HepG2 (cell line): ENCODE measurements around the gene SPAG5. TPM values are rescaled to one million over a fixed set of nuclear protein-coding genes. Genes with fewer than 3 reads are reported as not detected.

Source experiments
- GZF1 ChIP-seq: sonication (generic); formaldehyde crosslinking; IDR thresholded peaks from 2 replicates; pipeline ENCODE4 v1.5.1; 2020; ENCODE audit warnings: mild to moderate bottlenecking, missing genetic modification reagents
- HINFP ChIP-seq: sonication (generic); formaldehyde crosslinking; IDR thresholded peaks from 2 replicates; pipeline ENCODE4 v1.4.0; 2020; ENCODE audit warnings: low read depth, mild to moderate bottlenecking, missing genetic modification reagents
- MATR3 ChIP-seq: sonication (generic); formaldehyde crosslinking; IDR thresholded peaks from 2 replicates; pipeline ENCODE4 v1.4.0; 2020; ENCODE audit warnings: missing genetic modification reagents
- NFYB ChIP-seq: sonication (generic); formaldehyde crosslinking; IDR thresholded peaks from 2 replicates; pipeline ENCODE4 v1.4.0; 2020; ENCODE audit warnings: missing genetic modification reagents
- PBX3 ChIP-seq: sonication (generic); formaldehyde crosslinking; IDR thresholded peaks from 2 replicates; pipeline ENCODE4 v1.8.1; 2023; ENCODE audit warnings: missing genetic modification reagents, inconsistent platforms, borderline replicate concordance
- RXRB ChIP-seq: IDR thresholded peaks from 2 replicates; pipeline ENCODE4 v1.6.1; 2016; ENCODE audit warnings: borderline replicate concordance, missing genetic modification reagents, missing compliant biosample characterization
- SIN3B ChIP-seq: fragments of 150-350 bp; IDR thresholded peaks from 2 replicates; pipeline ENCODE4 v1.6.1; 2014; ENCODE audit warnings: low read length
- SNAPC5 ChIP-seq: sonication (generic); formaldehyde crosslinking; IDR thresholded peaks from 2 replicates; pipeline ENCODE4 v1.8.1; 2023; ENCODE audit warnings: mild to moderate bottlenecking, missing genetic modification reagents, borderline replicate concordance
- TBP ChIP-seq: sonication (generic); formaldehyde crosslinking; IDR thresholded peaks from 2 replicates; pipeline ENCODE4 v1.5.0; 2020; ENCODE audit warnings: missing genetic modification reagents
- USF2 ChIP-seq, 2 experiments: sonication (generic) in 1 of 2; formaldehyde crosslinking in 1 of 2; IDR thresholded peaks; 2 replicates each; pipeline versions ENCODE4 v1.5.1 to v1.6.1; 2011 to 2020; ENCODE audit warnings: borderline replicate concordance in 1 of 2, low read depth in 1 of 2, low read length in 1 of 2, mild to moderate bottlenecking in 1 of 2, missing genetic modification reagents in 1 of 2, moderate library complexity in 1 of 2
- ZBTB40 ChIP-seq, 2 experiments: fragments of 450-650 bp in 1 of 2; sonication (generic) in 1 of 2; formaldehyde crosslinking in 1 of 2; IDR thresholded peaks; 2 replicates each; pipeline versions ENCODE4 v1.6.1 to v1.8.0; 2016 to 2022; ENCODE audit warnings: antibody characterized with exemption in 1 of 2, mild to moderate bottlenecking in 1 of 2, missing genetic modification reagents in 1 of 2
- ZFP37 ChIP-seq: sonication (generic); formaldehyde crosslinking; IDR thresholded peaks from 2 replicates; pipeline ENCODE4 v1.4.0; 2020; ENCODE audit warnings: missing genetic modification reagents, borderline replicate concordance
- ZNF446 ChIP-seq: sonication (generic); formaldehyde crosslinking; IDR thresholded peaks from 2 replicates; pipeline ENCODE4 v1.5.0; 2020; ENCODE audit warnings: mild to moderate bottlenecking, missing genetic modification reagents
- polyA plus RNA-seq, 8 experiments: library from polyadenylated mRNA; depleted of rRNA in 3 of 8; stranded (reverse) in 7 of 8; unstranded in 1 of 8; fragments of >200 nt; fragmentation: Illumina TruSeq in 4 of 8; extraction: Trizol in 4 of 8; gene quantifications; 2 replicates each; pipeline versions ENCODE4 v1.2.1 to v1.2.3, GENCODE V29; 2011 to 2016; ENCODE audit warnings: low read depth in 4 of 8, missing spikeins in 1 of 8, mixed read lengths in 1 of 8; ENCODE audit not compliant: insufficient read depth in 1 of 8
- total RNA-seq, 5 experiments: library from RNA; depleted of rRNA; stranded (reverse); fragments of >200 nt; fragmentation: Illumina TruSeq; extraction: Trizol; gene quantifications; 2 replicates each; pipeline ENCODE4 v1.2.3, GENCODE V29; 2016; ENCODE audit warnings: low read depth in 1 of 5

Gene SPAG5
- total and polyA plus RNA-seq, 2 of the 13 experiments (the other 11 are each of a cell fraction or from before 2014, with no cell fraction given), result 41.4 to 98.0 TPM

GRCh38 chr17:28599311-28600184, 723 bp upstream of the SPAG5 start (continued):
- TF ChIP-seq ZBTB40 (IDR thresholded peaks at IDR 0.05) (no peak), ZBTB40 (CRISPR knock-in tag; IDR thresholded peaks at IDR 0.05) (no peak), SNAPC5 (no peak), HINFP (CRISPR knock-in tag) (no peak), TBP (no peak), ZNF446 (CRISPR knock-in tag) (no peak), MATR3 (CRISPR knock-in tag) (no peak), USF2 (IDR thresholded peaks at IDR 0.05; ENCODE audit: low read depth, low read length) (no peak), USF2 (CRISPR knock-in tag; IDR thresholded peaks at IDR 0.05; ENCODE audit: borderline replicate concordance) (no peak), NFYB (CRISPR knock-in tag) (no peak), PBX3 (CRISPR knock-in tag) (no peak), RXRB (CRISPR knock-in tag) (no peak), SIN3B (no peak), GZF1 (CRISPR knock-in tag) (no peak), ZFP37 (CRISPR knock-in tag) (0 out of 2 replicates have a peak, but pooled peaks have one; percentile 9)
